HEK293 (cell line): ENCODE data around the gene PTPRN2.

Source experiments
- CTCF ChIA-PET: fragments of 350-600 bp; formaldehyde crosslinking; extraction: SDS; loops from one replicate; lab custom pipeline; 2021; ENCODE audit warnings: antibody characterized with exemption; lab: Yijun Ruan, JAX
- POLR2A ChIA-PET: fragments of 300-600 bp; formaldehyde crosslinking; extraction: SDS; loops from one replicate; lab custom pipeline; 2020; ENCODE audit warnings: antibody characterized with exemption, inconsistent platforms; lab: Yijun Ruan, JAX
- H3K27ac ChIP-seq: fragments of 200-500 bp; sonication (Bioruptor generic); 2 replicates; pipeline ENCODE4 v1.5.1; 2014; ENCODE audit warnings: low read depth, low read length, control low read depth, inconsistent platforms; ENCODE audit errors: extremely low read depth
- H3K36me3 ChIP-seq, 2 experiments: fragments of 200-500 bp in 1 of 2; sonication (Bioruptor generic) in 1 of 2; 1 replicate in 1 of 2; 2 replicates in 1 of 2; pipeline ENCODE4 v1.5.1; 2014 to 2017; ENCODE audit warnings: inconsistent platforms in 2 of 2, low read length in 2 of 2; ENCODE audit not compliant: control insufficient read depth in 2 of 2, insufficient read depth in 1 of 2
- H3K4me1 ChIP-seq: fragments of 200-500 bp; sonication (Bioruptor generic); 2 replicates; pipeline ENCODE4 v1.5.1; 2014; ENCODE audit warnings: mild to moderate bottlenecking, low read length, inconsistent platforms; ENCODE audit not compliant: control insufficient read depth, insufficient read depth
- H3K4me3 ChIP-seq: 2 replicates; pipeline ENCODE4 v1.5.1; 2011; ENCODE audit warnings: low read depth, mild to moderate bottlenecking, control low read depth, low read length, moderate library complexity
- H3K9me3 ChIP-seq: fragments of 200-500 bp; sonication (Bioruptor generic); 2 replicates; pipeline ENCODE4 v1.5.1; 2014; ENCODE audit warnings: low read depth, low read length, inconsistent platforms; ENCODE audit not compliant: control insufficient read depth, insufficient read depth
- EGR2 ChIP-seq: fragments of 450-650 bp; formaldehyde crosslinking; IDR thresholded peaks from 2 replicates; pipeline ENCODE4 v1.5.1; 2016; ENCODE audit warnings: low read depth, missing biosample characterization, missing genetic modification characterization
- GLI4 ChIP-seq: fragments of 450-650 bp; formaldehyde crosslinking; IDR thresholded peaks from 2 replicates; pipeline ENCODE4 v1.5.1; 2016; ENCODE audit warnings: missing biosample characterization, missing genetic modification characterization
- KLF8 ChIP-seq: fragments of 450-650 bp; formaldehyde crosslinking; IDR thresholded peaks from 2 replicates; pipeline ENCODE4 v1.5.1; 2016; ENCODE audit warnings: missing biosample characterization, missing genetic modification characterization
- KLF9 ChIP-seq: fragments of 450-650 bp; formaldehyde crosslinking; IDR thresholded peaks from 2 replicates; pipeline ENCODE4 v1.5.1; 2016; ENCODE audit warnings: missing biosample characterization, missing genetic modification characterization, low read depth
- SALL2 ChIP-seq: fragments of 450-650 bp; formaldehyde crosslinking; IDR thresholded peaks from 2 replicates; pipeline ENCODE4 v1.5.0; 2017; ENCODE audit warnings: missing biosample characterization, mild to moderate bottlenecking, missing genetic modification characterization, borderline replicate concordance
- SCRT2 ChIP-seq: fragments of 450-650 bp; formaldehyde crosslinking; IDR thresholded peaks from 2 replicates; pipeline ENCODE4 v1.5.1; 2016; ENCODE audit warnings: missing biosample characterization, missing genetic modification characterization
- ZFHX2 ChIP-seq: fragments of 450-650 bp; formaldehyde crosslinking; conservative IDR thresholded peaks from 2 replicates; pipeline ENCODE4 v1.5.1; 2016; ENCODE audit warnings: missing biosample characterization, missing genetic modification characterization
- ZFP41 ChIP-seq: fragments of 450-650 bp; formaldehyde crosslinking; IDR thresholded peaks from 2 replicates; pipeline ENCODE4 v1.5.1; 2016; ENCODE audit warnings: missing biosample characterization, missing genetic modification characterization, borderline replicate concordance
- ZFP69B ChIP-seq: fragments of 450-650 bp; formaldehyde crosslinking; IDR thresholded peaks from 2 replicates; pipeline ENCODE4 v1.5.1; 2016; ENCODE audit warnings: missing biosample characterization, missing genetic modification characterization
- ZNF133 ChIP-seq: fragments of 450-650 bp; formaldehyde crosslinking; IDR thresholded peaks from 2 replicates; pipeline ENCODE4 v1.5.1; 2016; ENCODE audit warnings: missing biosample characterization, missing genetic modification characterization
- ZNF561 ChIP-seq: fragments of 450-650 bp; IDR thresholded peaks from 2 replicates; pipeline ENCODE4 v1.5.1; 2018; ENCODE audit warnings: missing biosample characterization, missing genetic modification characterization, borderline replicate concordance
- ZNF600 ChIP-seq: fragments of 450-650 bp; formaldehyde crosslinking; IDR thresholded peaks from 2 replicates; pipeline ENCODE4 v1.5.1; 2016; ENCODE audit warnings: missing biosample characterization, missing genetic modification characterization
- ZNF610 ChIP-seq: fragments of 450-650 bp; formaldehyde crosslinking; IDR thresholded peaks from 2 replicates; pipeline ENCODE4 v1.5.1; 2016; ENCODE audit warnings: missing biosample characterization, missing genetic modification characterization, borderline replicate concordance
- ZNF660 ChIP-seq: fragments of 450-650 bp; IDR thresholded peaks from 2 replicates; pipeline ENCODE4 v1.5.1; 2018; ENCODE audit warnings: missing biosample characterization, mild to moderate bottlenecking, missing genetic modification characterization
- TF ChIP-seq, protein P1 (sequence below): fragments of 450-650 bp; formaldehyde crosslinking; IDR thresholded peaks from 2 replicates; pipeline ENCODE4 v1.5.1; 2016; ENCODE audit warnings: missing biosample characterization, missing genetic modification characterization
- TF ChIP-seq, protein P2 (sequence below): fragments of 450-650 bp; formaldehyde crosslinking; IDR thresholded peaks from 2 replicates; pipeline ENCODE4 v1.5.1; 2017; ENCODE audit warnings: missing biosample characterization, missing genetic modification characterization
- TF ChIP-seq, protein P3 (sequence below): fragments of 450-650 bp; formaldehyde crosslinking; IDR thresholded peaks from 2 replicates; pipeline ENCODE4 v1.5.1; 2016; ENCODE audit warnings: missing biosample characterization, missing genetic modification characterization, low read depth
- TF ChIP-seq, protein P4 (sequence below): fragments of 450-650 bp; formaldehyde crosslinking; IDR thresholded peaks from 2 replicates; pipeline ENCODE4 v1.5.1; 2017; ENCODE audit warnings: missing biosample characterization, missing genetic modification characterization
- TF ChIP-seq, protein P5 (sequence below): fragments of 450-650 bp; formaldehyde crosslinking; IDR thresholded peaks from 2 replicates; pipeline ENCODE4 v1.5.1; 2016; ENCODE audit warnings: missing biosample characterization, missing genetic modification characterization
- TF ChIP-seq, protein P6 (sequence below): fragments of 450-650 bp; formaldehyde crosslinking; IDR thresholded peaks from 2 replicates; pipeline ENCODE4 v1.5.1; 2016; ENCODE audit warnings: missing biosample characterization, missing genetic modification characterization

PTPRN2 gene

DNA sequence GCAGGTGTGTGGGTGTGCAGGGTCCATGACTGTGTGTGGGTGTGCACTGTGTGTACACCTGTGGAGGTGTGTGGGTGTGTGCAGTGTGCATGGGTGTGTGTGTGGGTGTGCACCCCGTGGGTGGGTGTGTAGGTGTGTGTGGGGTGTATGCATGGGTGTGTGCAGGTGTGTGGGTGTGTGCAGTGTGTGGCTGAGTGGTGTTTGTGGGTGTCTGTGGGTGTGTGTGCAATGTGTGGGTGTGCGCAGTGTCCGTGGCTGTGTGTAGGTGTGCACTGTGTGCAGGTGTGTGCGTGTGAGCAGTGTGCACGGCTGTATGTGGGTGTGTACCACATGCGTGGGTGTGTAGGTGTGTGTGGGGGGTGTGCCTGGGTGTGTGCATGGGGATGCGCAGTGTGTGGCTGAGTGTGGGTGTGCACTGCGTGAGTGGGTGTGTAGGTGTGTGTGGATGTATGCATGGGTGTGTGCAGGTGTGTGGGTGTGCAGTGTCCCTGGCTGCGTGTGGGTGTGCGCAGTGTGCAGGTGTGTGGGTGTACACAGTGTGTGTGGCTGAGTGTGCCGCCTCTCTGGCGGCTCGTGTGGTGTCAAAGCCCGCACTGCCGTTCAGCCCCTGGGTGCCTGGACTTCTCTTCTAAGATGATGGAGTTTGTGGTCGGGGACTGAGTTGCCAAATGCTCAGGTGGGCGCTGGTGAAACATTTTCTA lies 1042.5 kb downstream of the PTPRN2 start:
- POLR2A ChIA-PET = no interaction called here
- no peaks in the 10 kb centered on the region for H3K9me3 ChIP-seq
- CTCF ChIA-PET = no interaction called here
- no peaks in the 10 kb centered on the region for H3K36me3 ChIP-seq
- no peak overlapping the region for H3K4me3 ChIP-seq
- H3K4me1 ChIP-seq = no peaks in the 10 kb centered on the region
- H3K27ac ChIP-seq = no peak overlapping the region
- TF ChIP-seq, protein P1, sequence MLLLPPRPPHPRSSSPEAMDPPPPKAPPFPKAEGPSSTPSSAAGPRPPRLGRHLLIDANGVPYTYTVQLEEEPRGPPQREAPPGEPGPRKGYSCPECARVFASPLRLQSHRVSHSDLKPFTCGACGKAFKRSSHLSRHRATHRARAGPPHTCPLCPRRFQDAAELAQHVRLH (tag by site-specific recombination) = no peak
- peak; percentile 31; the same call in 1 of the 2 replicates for TF ChIP-seq SCRT2 (tag by site-specific recombination)
- no peak for TF ChIP-seq ZNF133 (tag by site-specific recombination)
- TF ChIP-seq, protein P2, sequence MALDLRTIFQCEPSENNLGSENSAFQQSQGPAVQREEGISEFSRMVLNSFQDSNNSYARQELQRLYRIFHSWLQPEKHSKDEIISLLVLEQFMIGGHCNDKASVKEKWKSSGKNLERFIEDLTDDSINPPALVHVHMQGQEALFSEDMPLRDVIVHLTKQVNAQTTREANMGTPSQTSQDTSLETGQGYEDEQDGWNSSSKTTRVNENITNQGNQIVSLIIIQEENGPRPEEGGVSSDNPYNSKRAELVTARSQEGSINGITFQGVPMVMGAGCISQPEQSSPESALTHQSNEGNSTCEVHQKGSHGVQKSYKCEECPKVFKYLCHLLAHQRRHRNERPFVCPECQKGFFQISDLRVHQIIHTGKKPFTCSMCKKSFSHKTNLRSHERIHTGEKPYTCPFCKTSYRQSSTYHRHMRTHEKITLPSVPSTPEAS (tag by site-specific recombination) = peak; percentile 97
- TF ChIP-seq ZFP69B (tag by site-specific recombination) = no peak
- no peak for TF ChIP-seq ZNF561 (tag by site-specific recombination)
- TF ChIP-seq, protein P3, sequence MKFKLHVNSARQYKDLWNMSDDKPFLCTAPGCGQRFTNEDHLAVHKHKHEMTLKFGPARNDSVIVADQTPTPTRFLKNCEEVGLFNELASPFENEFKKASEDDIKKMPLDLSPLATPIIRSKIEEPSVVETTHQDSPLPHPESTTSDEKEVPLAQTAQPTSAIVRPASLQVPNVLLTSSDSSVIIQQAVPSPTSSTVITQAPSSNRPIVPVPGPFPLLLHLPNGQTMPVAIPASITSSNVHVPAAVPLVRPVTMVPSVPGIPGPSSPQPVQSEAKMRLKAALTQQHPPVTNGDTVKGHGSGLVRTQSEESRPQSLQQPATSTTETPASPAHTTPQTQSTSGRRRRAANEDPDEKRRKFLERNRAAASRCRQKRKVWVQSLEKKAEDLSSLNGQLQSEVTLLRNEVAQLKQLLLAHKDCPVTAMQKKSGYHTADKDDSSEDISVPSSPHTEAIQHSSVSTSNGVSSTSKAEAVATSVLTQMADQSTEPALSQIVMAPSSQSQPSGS = no peak
- TF ChIP-seq, protein P4, sequence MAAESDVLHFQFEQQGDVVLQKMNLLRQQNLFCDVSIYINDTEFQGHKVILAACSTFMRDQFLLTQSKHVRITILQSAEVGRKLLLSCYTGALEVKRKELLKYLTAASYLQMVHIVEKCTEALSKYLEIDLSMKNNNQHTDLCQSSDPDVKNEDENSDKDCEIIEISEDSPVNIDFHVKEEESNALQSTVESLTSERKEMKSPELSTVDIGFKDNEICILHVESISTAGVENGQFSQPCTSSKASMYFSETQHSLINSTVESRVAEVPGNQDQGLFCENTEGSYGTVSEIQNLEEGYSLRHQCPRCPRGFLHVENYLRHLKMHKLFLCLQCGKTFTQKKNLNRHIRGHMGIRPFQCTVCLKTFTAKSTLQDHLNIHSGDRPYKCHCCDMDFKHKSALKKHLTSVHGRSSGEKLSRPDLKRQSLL = no peak
- no peak for TF ChIP-seq ZNF600 (tag by site-specific recombination)
- TF ChIP-seq ZNF660 = no peak
- TF ChIP-seq ZNF610 (tag by site-specific recombination) = no peak
- 0 out of 2 replicates have a peak, but pooled peaks have one; percentile 13 for TF ChIP-seq GLI4
- TF ChIP-seq ZFP41 (tag by site-specific recombination) = no peak
- TF ChIP-seq, protein P5, sequence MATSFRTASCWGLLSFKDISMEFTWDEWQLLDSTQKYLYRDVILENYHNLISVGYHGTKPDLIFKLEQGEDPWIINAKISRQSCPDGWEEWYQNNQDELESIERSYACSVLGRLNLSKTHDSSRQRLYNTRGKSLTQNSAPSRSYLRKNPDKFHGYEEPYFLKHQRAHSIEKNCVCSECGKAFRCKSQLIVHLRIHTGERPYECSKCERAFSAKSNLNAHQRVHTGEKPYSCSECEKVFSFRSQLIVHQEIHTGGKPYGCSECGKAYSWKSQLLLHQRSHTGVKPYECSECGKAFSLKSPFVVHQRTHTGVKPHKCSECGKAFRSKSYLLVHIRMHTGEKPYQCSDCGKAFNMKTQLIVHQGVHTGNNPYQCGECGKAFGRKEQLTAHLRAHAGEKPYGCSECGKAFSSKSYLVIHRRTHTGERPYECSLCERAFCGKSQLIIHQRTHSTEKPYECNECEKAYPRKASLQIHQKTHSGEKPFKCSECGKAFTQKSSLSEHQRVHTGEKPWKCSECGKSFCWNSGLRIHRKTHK (tag by site-specific recombination) = no peak
- peak; percentile 71 for TF ChIP-seq KLF9
- TF ChIP-seq SALL2 = no peak
- TF ChIP-seq ZFHX2 (tag by site-specific recombination) = peak; percentile 100
- peak; percentile 99 for TF ChIP-seq EGR2 (tag by site-specific recombination)
- TF ChIP-seq, protein P6, sequence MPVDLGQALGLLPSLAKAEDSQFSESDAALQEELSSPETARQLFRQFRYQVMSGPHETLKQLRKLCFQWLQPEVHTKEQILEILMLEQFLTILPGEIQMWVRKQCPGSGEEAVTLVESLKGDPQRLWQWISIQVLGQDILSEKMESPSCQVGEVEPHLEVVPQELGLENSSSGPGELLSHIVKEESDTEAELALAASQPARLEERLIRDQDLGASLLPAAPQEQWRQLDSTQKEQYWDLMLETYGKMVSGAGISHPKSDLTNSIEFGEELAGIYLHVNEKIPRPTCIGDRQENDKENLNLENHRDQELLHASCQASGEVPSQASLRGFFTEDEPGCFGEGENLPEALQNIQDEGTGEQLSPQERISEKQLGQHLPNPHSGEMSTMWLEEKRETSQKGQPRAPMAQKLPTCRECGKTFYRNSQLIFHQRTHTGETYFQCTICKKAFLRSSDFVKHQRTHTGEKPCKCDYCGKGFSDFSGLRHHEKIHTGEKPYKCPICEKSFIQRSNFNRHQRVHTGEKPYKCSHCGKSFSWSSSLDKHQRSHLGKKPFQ (tag by site-specific recombination) = 0 out of 2 replicates have a peak, but pooled peaks have one; percentile 57
- TF ChIP-seq KLF8 (tag by site-specific recombination) = peak; percentile 60; the same call in 1 of the 2 replicates
